ENCODE data around the gene SURF4. TPM values are rescaled to one million over a fixed set of nuclear protein-coding genes. Genes with fewer than 3 reads are reported as not detected.

SURF4 gene
- total and polyA plus RNA-seq, 2 of the 13 experiments (the other 11 are each of a cell fraction or from before 2014, with no cell fraction given): 220 to 265 TPM

DNA sequence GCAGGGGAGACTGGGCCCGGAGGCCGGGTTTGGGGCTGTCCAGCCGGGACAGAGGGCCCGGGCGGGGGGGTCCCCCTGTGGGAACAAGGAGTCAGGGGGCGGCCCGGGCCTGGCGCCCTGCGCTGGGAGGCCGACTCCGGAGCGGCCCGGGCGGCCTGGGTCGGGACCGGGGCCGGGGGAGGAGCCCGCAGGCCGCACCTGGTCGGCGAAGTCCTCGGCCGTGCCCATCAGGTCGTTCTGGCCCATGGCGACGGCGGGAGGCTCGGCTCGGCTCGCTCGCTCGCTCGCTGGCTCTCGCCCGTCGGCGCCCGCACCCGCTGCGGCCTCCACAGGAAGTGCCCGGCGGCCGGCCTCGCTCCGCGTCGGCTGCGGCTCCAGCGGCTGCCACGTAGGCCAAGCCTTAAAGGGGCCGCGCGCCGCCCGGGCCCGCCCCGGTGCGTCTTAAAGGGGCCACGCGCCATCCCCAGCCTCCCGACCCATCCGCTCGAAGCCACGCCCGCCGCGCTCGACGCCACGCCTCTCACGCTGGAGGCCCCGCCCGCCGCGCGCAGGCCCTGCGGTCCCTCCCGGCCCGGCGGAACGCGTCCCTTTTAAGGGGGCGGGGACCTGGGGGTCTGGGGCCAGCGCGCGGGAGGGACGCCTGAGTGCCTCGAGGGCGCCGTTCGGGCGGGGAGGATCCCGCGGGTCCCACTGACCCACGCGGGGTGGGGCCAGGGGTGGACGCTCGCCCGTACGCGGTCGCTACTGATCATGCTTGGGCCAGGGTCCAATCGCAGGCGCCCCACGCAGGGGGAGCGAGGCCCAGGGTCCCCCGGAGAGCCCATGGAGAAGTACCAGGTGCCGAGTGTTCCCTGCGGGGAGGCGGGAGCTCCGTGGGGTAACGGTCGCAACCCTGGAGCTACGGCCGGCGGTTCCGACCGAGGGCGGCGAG lies at the start of gene SURF4, which contains the start of gene STKLD1 (continued):
- TF ChIP-seq PAWR (CRISPR knock-in tag; IDR thresholded peaks at IDR 0.05; ENCODE audit: borderline replicate concordance) (no peak), ZNF615 (CRISPR knock-in tag; IDR thresholded peaks at IDR 0.05; ENCODE audit: borderline replicate concordance) (no peak), ZNF75D (CRISPR knock-in tag; IDR thresholded peaks at IDR 0.05; ENCODE audit: borderline replicate concordance) (no peak), SP4 (CRISPR knock-in tag; IDR thresholded peaks at IDR 0.05) (peak; percentile 98), ZNF770 (CRISPR knock-in tag; IDR thresholded peaks at IDR 0.05) (peak; percentile 98), PHF20 (CRISPR knock-in tag; IDR thresholded peaks at IDR 0.05) (no peak), ZBTB34 (CRISPR knock-in tag; IDR thresholded peaks at IDR 0.05) (0 out of 2 replicates have a peak, but pooled peaks have one; percentile 50), ZFP90 (CRISPR knock-in tag; IDR thresholded peaks at IDR 0.05; ENCODE audit: borderline replicate concordance) (no peak)
- TF ChIP-seq, protein P1, sequence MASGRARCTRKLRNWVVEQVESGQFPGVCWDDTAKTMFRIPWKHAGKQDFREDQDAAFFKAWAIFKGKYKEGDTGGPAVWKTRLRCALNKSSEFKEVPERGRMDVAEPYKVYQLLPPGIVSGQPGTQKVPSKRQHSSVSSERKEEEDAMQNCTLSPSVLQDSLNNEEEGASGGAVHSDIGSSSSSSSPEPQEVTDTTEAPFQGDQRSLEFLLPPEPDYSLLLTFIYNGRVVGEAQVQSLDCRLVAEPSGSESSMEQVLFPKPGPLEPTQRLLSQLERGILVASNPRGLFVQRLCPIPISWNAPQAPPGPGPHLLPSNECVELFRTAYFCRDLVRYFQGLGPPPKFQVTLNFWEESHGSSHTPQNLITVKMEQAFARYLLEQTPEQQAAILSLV (CRISPR knock-in tag; IDR thresholded peaks at IDR 0.05; ENCODE audit: borderline replicate concordance): no peak
- TF ChIP-seq, protein P2, sequence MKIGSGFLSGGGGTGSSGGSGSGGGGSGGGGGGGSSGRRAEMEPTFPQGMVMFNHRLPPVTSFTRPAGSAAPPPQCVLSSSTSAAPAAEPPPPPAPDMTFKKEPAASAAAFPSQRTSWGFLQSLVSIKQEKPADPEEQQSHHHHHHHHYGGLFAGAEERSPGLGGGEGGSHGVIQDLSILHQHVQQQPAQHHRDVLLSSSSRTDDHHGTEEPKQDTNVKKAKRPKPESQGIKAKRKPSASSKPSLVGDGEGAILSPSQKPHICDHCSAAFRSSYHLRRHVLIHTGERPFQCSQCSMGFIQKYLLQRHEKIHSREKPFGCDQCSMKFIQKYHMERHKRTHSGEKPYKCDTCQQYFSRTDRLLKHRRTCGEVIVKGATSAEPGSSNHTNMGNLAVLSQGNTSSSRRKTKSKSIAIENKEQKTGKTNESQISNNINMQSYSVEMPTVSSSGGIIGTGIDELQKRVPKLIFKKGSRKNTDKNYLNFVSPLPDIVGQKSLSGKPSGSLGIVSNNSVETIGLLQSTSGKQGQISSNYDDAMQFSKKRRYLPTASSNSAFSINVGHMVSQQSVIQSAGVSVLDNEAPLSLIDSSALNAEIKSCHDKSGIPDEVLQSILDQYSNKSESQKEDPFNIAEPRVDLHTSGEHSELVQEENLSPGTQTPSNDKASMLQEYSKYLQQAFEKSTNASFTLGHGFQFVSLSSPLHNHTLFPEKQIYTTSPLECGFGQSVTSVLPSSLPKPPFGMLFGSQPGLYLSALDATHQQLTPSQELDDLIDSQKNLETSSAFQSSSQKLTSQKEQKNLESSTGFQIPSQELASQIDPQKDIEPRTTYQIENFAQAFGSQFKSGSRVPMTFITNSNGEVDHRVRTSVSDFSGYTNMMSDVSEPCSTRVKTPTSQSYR (CRISPR knock-in tag; IDR thresholded peaks at IDR 0.05; ENCODE audit: borderline replicate concordance): no peak
- TF ChIP-seq, protein P3, sequence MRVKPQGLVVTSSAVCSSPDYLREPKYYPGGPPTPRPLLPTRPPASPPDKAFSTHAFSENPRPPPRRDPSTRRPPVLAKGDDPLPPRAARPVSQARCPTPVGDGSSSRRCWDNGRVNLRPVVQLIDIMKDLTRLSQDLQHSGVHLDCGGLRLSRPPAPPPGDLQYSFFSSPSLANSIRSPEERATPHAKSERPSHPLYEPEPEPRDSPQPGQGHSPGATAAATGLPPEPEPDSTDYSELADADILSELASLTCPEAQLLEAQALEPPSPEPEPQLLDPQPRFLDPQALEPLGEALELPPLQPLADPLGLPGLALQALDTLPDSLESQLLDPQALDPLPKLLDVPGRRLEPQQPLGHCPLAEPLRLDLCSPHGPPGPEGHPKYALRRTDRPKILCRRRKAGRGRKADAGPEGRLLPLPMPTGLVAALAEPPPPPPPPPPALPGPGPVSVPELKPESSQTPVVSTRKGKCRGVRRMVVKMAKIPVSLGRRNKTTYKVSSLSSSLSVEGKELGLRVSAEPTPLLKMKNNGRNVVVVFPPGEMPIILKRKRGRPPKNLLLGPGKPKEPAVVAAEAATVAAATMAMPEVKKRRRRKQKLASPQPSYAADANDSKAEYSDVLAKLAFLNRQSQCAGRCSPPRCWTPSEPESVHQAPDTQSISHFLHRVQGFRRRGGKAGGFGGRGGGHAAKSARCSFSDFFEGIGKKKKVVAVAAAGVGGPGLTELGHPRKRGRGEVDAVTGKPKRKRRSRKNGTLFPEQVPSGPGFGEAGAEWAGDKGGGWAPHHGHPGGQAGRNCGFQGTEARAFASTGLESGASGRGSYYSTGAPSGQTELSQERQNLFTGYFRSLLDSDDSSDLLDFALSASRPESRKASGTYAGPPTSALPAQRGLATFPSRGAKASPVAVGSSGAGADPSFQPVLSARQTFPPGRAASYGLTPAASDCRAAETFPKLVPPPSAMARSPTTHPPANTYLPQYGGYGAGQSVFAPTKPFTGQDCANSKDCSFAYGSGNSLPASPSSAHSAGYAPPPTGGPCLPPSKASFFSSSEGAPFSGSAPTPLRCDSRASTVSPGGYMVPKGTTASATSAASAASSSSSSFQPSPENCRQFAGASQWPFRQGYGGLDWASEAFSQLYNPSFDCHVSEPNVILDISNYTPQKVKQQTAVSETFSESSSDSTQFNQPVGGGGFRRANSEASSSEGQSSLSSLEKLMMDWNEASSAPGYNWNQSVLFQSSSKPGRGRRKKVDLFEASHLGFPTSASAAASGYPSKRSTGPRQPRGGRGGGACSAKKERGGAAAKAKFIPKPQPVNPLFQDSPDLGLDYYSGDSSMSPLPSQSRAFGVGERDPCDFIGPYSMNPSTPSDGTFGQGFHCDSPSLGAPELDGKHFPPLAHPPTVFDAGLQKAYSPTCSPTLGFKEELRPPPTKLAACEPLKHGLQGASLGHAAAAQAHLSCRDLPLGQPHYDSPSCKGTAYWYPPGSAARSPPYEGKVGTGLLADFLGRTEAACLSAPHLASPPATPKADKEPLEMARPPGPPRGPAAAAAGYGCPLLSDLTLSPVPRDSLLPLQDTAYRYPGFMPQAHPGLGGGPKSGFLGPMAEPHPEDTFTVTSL (CRISPR knock-in tag; IDR thresholded peaks at IDR 0.05; ENCODE audit: borderline replicate concordance): no peak; the same call in 1 of the 2 replicates
- TF ChIP-seq, protein P4, sequence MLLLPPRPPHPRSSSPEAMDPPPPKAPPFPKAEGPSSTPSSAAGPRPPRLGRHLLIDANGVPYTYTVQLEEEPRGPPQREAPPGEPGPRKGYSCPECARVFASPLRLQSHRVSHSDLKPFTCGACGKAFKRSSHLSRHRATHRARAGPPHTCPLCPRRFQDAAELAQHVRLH (CRISPR knock-in tag; IDR thresholded peaks at IDR 0.05; ENCODE audit: borderline replicate concordance, low read depth): no peak; the same call in none of the 2 replicates
